Diencephalon (tissue), 1 donor: ENCODE measurements around the gene GMPPA. TPM values are rescaled to one million over a fixed set of nuclear protein-coding genes. Genes with fewer than 3 reads are reported as not detected.

Experiments
- small RNA-seq: library from RNA; depleted of rRNA; stranded (forward); fragments of <200 nt; gene quantifications from one replicate; pipeline ENCODE3, GENCODE V24; 2014
- total RNA-seq: library from RNA; depleted of rRNA; stranded (reverse); fragments of >200 nt; gene quantifications from one replicate; pipeline ENCODE4 v1.2.3, GENCODE V29; 2014

The GMPPA gene
- 13.4 TPM for total RNA-seq

GRCh38 chr2:219498280-219499057 is at the start of gene GMPPA:
GMPPA (plus strand) TSS chr2:219498891; CDS start chr2:219499976, 1,085 bp downstream.

GRCh38 chr2:219514196-219514761 is 15.6 kb downstream of the GMPPA start, which contains the start of gene ASIC4:
ASIC4 (plus strand) TSS chr2:219514482; CDS start chr2:219514725, 243 bp downstream.

GRCh38 chr2:219543596-219544358 is 45.1 kb downstream of the GMPPA start, which contains the start of the genes CHPF and TMEM198:
CHPF (minus strand) TSS chr2:219543809; CDS start chr2:219543538, 271 bp downstream.
TMEM198 (plus strand) TSS chr2:219544028; CDS start chr2:219544728, 700 bp downstream.

Small RNA genes within 50 kb of the gene (small RNA-seq; reads per million reads assigned to genes)
- not detected for gene MIR3132

Other genes starting within 250 kb of the GMPPA start
- gene TUBA4B, start 245.6 kb upstream of the GMPPA start, total RNA-seq: 1.2 TPM
- 16.4 TPM for gene TUBA4A, start 245.0 kb upstream of the GMPPA start, total RNA-seq
- gene DNAJB2, start 219.5 kb upstream of the GMPPA start, total RNA-seq: 91.6 TPM
- gene PTPRN, start 189.5 kb upstream of the GMPPA start, total RNA-seq: 66.9 TPM
- 1.8 TPM for gene RESP18, start 166.1 kb upstream of the GMPPA start, total RNA-seq
- 21.0 TPM for gene DNPEP, start 111.0 kb upstream of the GMPPA start, total RNA-seq
- gene DES, start 80.5 kb upstream of the GMPPA start, total RNA-seq: 1.4 TPM
- 18.2 TPM for gene SPEG, start 64.0 kb upstream of the GMPPA start, total RNA-seq
- gene ASIC4, start 15.6 kb downstream of the GMPPA start, total RNA-seq: 10.4 TPM
- 45.0 TPM for gene CHPF, start 44.9 kb downstream of the GMPPA start, total RNA-seq
- 13.8 TPM for gene TMEM198, start 45.1 kb downstream of the GMPPA start, total RNA-seq
- gene OBSL1, start 72.6 kb downstream of the GMPPA start, total RNA-seq: 47.1 TPM
- gene INHA, start 73.4 kb downstream of the GMPPA start, total RNA-seq: 0.69 TPM
- gene STK11IP, start 99.0 kb downstream of the GMPPA start, total RNA-seq: 17.8 TPM
- gene SLC4A3, start 128.7 kb downstream of the GMPPA start, total RNA-seq: 50.5 TPM